Activated T-cell treated with anti-CD3 and anti-CD28 coated beads for 24 hours (primary cell): ENCODE data around the gene BET1L.
"Not testable (repeated sequence)": the region's sequence is repeated elsewhere in the genome, so short reads cannot be mapped to it uniquely, and the experiment has no call there.

Experiments used
- DNase-seq: peaks from one replicate; pipeline ENCODE4 v3.0.0-alpha.2; 2020; ENCODE audit warnings: low read depth

BET1L gene

DNA sequence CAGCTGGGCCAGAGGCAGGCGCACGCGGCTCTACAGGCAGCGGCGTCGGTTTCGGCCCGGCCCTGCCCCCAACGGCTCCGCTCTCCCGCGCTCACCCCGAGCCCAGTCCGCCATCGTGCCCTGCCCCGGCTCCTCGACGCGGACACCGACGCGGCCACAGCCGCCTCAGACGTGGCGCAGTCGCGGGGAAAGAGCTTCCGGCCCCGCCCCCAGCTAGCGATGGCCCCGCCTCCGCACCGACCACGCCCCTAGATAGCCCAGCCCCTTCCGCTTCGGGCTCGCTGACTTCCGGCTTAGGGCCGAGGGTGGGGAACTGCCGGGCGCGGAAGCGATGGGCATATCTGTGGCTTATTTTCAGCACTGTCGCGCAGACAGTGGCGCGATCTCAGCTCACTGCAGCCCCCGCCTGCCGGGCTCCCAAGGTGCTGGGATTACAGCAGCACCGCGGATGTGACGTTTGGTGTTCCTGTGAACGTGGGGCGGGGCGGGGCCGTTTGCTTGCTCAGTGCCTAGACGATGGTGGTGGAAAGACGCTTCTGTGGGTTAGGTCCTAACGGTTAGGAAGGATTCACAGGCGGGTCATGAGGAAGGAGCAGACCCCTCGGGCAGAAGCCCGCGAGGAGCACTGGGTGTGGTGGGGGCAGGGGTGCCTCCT lies at the start of gene BET1L, which contains the start of gene RIC8A:
TSS of gene BET1L (minus strand) at position 192 of the 655 bp plus-strand sequence. CDS start at position 114, 78 bp downstream.
TSS of gene RIC8A (plus strand) at position 501 of the 655 bp plus-strand sequence. CDS start 1,147 bp downstream, outside the sequence.
- peak; percentile 95 for DNase-seq

DNA sequence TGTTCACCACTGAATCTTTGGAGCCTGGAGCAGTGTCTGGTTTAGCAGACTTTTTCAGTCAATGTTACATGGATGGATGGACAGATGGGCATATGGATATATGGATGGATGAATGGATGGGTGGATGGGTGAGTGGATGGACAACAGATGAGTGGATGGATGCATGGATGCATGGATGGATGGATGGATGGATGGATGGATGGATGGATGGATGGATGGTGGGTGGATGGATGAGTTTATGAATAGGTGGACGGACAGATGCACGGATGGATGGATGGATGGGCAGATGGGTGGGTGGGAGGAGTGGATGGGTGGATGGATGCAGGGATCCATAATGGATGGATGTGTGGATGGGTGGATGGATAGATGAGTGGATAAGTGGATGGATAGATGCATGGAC lies 48.6 kb upstream of the BET1L start:
- no peak for DNase-seq

GRCh38 chr11:255176-255575 lies 48.0 kb upstream of the BET1L start:
- no peak for DNase-seq

- DNase-seq = no peak
These were observed 46.7 kb upstream of the BET1L start for GRCh38 chr11:253886-254270.

DNA sequence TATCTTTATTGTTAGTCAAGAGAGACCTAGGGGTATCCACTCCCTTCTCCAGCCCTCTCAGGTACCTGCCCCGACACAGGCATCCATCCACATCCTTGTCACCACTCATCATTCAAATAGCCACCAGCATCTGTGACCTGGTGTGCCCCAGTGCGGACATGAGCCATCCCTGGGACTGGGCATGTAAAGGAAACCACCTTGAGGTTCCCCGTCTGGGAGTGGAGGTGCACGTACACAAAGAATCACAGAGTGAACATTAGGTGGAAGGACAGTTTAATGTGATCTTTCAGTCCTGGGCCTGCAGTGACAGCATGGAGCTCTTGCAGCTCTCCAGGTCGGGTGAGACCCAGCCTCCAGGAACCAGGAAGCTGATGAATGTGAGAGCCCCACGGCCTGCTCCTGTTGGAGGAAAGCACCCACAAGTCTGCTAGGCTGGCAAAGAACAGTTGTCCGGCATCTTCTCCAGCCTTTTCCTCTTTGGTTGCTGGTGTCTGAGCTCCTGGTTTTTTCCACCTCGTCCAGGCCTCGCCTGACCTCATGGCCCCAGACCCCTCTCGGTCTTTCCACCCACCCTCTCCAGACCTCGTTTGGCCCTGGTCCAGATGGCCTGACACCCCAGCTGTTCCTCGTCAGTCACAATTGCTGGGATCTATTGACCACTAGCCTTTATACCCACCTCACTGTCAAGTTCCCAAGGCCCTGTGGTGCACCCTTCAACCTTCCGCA lies 46.1 kb upstream of the BET1L start:
- no peak for DNase-seq

- DNase-seq = no peak
These were observed 45.5 kb upstream of the BET1L start for GRCh38 chr11:252666-253065.

DNA sequence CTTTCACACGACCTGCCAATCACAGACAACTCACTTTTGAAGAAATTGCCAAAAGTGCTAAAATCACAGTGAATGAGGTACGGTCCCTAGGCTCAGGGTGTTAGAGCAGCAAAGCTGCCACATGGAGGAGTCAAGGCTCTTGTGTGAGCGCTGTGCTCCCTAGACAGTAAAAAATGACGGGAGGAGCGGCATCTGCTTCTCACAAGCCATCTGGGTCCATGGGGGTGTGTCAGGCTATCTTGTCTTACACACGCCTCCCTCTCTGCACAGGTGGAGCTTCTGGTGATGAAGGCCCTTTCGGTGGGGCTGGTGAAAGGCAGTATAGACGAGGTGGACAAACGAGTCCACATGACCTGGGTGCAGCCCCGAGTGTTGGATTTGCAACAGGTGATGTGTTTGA lies 44.4 kb upstream of the BET1L start:
- DNase-seq = no peak

GRCh38 chr11:250740-251299 lies 43.6 kb upstream of the BET1L start:
- peak; percentile 66 for DNase-seq

DNA sequence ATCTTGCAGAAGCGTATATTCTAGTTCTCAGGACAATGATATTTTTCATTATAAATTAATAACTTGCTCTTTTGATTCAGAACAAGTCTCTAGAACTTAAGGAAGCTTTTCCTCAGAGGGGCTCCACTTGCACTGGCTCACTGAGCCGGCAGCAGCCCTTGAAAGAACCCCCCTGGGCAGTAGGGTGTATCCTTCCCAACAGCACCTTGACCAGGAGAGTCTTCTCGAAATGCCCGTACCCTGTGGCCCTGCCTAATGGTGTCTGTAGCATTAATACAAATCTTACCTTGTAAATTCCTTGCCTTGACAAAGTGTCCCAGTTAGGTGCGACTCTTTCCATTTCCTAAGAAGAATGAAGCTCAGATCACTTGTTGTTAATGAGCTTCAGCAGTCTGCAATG lies 43.1 kb upstream of the BET1L start:
- no peak for DNase-seq

DNA sequence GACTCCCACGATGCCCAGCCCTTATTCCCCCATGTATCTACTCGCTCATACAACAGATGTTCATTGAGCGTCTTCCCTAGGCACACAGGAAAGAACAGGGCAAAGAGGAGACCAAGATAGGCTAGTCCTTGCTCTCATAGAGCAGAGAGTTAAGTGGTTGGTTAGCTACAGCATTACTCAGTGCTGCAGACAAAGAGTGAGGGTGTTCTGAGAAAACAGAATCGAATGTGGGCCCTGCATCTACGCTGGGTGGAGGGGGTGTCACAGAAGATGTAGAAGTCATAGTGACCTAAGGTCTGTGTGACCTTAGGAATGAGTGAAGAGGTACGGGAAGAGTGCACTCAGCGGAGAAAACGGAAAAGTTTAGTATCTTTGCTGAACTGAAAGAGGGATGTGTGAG lies 41.9 kb upstream of the BET1L start:
- DNase-seq = no peak

DNA sequence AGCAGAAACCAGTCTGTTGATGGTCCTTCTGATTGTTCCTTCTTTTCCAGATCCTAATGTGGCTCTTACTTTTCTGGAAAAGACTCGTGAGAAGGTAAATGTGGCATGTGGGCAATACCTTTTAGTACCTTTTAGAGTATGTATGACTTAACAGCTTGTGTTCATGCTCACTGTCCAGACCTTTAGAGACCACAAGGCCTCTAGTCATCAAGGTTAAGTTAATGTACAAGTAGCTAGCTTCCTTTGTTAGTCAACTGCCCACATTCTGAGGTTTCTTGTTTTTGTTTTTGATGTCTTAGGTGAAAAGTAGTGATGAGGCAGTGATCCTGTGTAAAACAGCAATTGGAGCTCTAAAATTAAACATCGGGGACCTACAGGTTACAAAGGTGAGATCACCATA lies 37.2 kb upstream of the BET1L start:
- no peak for DNase-seq

DNA sequence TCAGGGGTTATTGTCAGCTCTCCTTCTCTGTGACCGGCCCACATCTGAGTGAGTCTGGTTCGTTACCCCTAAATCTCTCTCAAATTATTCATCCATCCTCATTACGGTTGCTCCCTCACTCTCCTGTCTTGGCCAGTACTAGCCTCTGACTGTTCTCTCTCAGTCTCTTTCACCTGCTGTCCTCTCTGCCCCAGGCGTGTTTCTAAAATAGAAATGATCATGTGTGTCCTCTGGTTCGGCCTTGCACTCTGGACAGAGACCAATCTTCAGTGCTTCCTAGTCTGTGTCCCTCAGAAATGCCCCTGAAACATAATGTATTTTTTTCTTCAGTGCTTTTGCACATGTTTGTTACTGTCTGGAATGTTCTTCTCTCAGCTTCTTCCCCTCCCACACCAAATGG lies 34.4 kb upstream of the BET1L start:
- no peak for DNase-seq

GRCh38 chr11:240315-240714 lies 33.1 kb upstream of the BET1L start:
- no peak for DNase-seq

- DNase-seq = not testable (repeated sequence)
These were observed 31.1 kb upstream of the BET1L start for GRCh38 chr11:238346-238745.

DNA sequence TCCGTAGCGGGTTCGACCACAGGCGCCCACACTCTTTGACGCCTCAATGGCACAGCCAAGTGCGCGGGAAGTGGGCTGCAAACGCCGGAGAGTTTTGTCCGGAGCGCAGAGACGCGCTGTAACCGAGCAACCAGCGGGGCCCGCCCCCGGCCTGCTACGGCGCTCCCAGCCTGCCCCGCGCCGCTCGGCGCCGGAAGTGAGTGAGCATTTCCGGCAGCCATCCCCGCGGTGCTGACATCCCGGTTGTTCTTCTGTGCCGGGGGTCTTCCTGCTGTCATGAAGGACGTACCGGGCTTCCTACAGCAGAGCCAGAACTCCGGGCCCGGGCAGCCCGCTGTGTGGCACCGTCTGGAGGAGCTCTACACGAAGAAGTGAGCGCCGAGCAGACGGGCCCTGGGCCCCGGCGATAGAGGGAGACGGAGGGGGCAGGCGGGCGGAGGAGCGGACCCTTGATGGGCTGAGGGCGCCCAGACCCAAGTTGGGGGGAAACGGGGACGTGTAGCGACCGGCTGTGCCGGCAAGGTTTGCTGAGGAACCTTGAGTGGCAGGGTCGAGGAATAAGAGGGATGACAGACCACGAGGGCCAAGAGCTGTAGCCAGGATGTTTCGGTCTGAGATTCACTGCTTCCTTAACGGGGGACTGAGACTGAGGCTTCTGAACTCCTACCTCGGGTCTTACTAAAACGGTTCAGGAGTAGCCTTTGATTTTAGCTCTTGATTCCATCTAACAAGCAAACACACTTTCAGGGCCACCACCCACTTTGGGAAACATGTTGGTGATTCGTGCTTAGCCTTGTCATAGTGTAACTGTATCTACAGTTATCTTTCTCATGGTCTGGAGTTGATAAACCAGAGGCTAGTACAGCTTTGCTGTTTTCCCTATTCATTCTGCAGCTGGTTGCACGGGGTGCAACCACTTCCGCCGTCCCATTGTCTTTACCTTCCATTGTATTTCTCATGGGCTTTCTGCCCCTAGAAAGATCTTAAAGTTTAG lies 29.9 kb upstream of the BET1L start, which contains the start of gene PSMD13:
TSS of gene PSMD13 (plus strand) at position 203 of the 994 bp plus-strand sequence. CDS start at position 277, 74 bp downstream.
- peak; percentile 83 for DNase-seq

DNA sequence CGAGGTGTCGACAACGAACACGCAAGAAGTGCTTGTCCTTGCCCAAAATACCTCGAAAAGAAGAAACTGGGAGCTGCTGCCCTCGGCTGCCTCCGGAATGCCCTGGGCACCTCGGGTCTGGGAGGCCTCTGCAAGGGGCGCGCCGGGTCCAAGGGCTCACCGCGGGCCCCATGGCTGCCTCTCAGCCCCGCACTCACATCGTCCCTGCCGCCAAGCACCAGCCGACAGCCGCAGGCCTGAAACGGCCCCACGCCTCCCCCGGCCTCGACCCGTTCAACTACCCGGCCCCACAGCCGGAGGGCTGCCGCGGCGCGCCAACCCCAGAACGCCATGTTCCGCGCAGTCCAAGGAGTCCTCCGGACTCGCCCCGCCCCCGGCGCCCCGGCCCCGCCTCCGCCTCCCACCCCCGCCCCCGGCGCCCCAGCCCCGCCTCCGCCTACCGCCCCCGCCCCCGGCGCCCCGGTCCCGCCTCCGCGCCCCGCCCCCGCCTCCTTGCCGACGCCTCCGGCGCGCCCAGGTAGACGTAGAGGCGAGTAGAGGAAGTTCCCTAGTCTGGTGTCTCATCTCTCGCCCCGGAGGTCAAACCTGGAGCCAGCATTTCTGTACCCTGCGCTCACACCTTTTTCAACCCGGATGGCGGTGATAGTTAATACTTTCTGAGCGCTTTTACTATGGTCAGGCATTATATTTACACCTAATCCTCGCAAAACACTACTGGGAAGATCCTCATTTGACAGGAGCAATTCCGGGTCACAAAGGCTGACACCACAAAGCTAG lies 29.0 kb upstream of the BET1L start, which contains the start of gene SIRT3:
TSS of gene SIRT3 (minus strand) at position 346 of the 777 bp plus-strand sequence. CDS start at position 332, 14 bp downstream.
- DNase-seq = peak; percentile 71

GRCh38 chr11:235609-235996 lies 28.4 kb upstream of the BET1L start:
- DNase-seq = peak; percentile 69

DNA sequence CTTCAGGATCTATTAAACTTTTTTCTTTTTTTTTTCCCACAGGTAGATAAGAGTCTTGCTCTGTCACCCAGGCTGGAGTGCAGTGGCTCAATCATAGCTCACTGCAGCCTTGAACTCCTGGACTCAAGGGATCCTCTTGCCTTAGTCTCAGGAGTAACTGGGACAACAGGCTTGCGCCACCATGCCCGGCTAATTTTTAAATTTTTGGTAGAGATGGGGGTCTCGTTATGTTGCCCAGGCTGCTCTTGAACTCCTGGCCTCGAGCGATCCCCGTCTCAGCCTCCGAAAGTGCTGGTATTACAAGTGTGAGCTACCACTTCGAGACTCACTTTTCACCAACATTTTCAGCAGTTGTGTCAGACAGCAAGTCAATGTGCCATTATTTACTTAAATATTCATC lies 28.0 kb upstream of the BET1L start:
- no peak for DNase-seq

DNA sequence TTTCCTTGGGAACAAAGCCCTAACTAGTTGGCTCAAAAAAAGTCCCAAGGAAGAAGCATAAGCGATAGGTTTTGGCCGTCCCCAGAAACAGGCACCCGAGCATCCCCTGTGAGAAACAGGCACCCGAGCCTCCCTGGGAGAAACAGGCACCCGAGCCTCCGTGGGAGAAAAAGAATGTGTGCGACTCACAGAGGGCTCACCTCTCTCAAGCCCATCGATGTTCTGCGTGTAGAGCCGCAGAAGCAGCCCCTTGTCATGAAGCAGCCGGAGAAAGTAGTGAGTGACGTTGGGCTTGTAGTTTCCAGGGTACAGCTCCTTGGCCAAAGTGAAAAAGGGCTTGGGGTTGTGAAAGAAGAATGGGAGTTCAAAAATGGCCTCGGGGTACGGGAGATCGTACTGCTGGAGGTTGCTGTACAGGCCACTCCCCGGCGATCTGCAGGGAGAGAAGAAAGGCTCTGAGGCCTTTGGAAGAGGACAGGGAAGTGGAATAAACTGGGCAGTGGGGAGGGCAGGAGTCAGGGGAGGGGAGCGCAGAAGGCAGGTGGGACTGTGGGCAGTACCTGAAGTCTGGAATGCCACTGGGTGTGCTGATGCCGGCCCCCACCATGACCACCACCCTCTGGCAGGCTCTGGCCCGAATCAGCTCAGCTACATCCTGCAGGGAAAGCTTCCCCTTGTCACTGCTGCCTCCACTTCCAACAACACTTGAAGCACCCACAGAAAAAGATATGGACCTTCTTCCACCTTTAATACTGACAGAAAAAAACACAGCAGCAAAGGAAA lies 25.8 kb upstream of the BET1L start:
- DNase-seq = no peak

- DNase-seq = no peak
These were observed 23.2 kb upstream of the BET1L start for GRCh38 chr11:230431-230830.
